ENCODE data around the gene USH2A.
"Not testable (repeated sequence)": the region's sequence is repeated elsewhere in the genome, so short reads cannot be mapped to it uniquely, and the experiment has no call there.

USH2A gene

GRCh38 chr1:216200941-216201340, 222.3 kb downstream of the USH2A start:
- no peak for DNase-seq (ENCODE audit: low spot score)

- DNase-seq (ENCODE audit: low spot score): no peak
Observed at GRCh38 chr1:216194721-216195120, 228.5 kb downstream of the USH2A start.

- no peak for DNase-seq (ENCODE audit: low spot score)
Observed at GRCh38 chr1:216193839-216194443, 229.3 kb downstream of the USH2A start.

- no peak for DNase-seq (ENCODE audit: low spot score)
Observed at GRCh38 chr1:216190438-216190837, 232.8 kb downstream of the USH2A start.

- DNase-seq (ENCODE audit: low spot score): no peak
Observed at GRCh38 chr1:216186816-216187215, 236.4 kb downstream of the USH2A start.

- no peak for DNase-seq (ENCODE audit: low spot score)
Observed at GRCh38 chr1:216186141-216186540, 237.1 kb downstream of the USH2A start.

GRCh38 chr1:216184126-216184680, 239.0 kb downstream of the USH2A start:
- no peak for DNase-seq (ENCODE audit: low spot score)

GRCh38 chr1:216183454-216183853, 239.8 kb downstream of the USH2A start:
- DNase-seq (ENCODE audit: low spot score): no peak

- no peak for DNase-seq (ENCODE audit: low spot score)
Observed at GRCh38 chr1:216183007-216183406, 240.2 kb downstream of the USH2A start.

- DNase-seq (ENCODE audit: low spot score): no peak
Observed at GRCh38 chr1:216181590-216181989, 241.7 kb downstream of the USH2A start.

- DNase-seq (ENCODE audit: low spot score): no peak
Observed at GRCh38 chr1:216178281-216178680, 245.0 kb downstream of the USH2A start.

- DNase-seq (ENCODE audit: low spot score): no peak
Observed at GRCh38 chr1:216176970-216177369, 246.3 kb downstream of the USH2A start.

- no peak for DNase-seq (ENCODE audit: low spot score)
Observed at GRCh38 chr1:216175714-216176113, 247.5 kb downstream of the USH2A start.

- no peak for DNase-seq (ENCODE audit: low spot score)
Observed at GRCh38 chr1:216173376-216173995, 249.8 kb downstream of the USH2A start.

- DNase-seq (ENCODE audit: low spot score): no peak
Observed at GRCh38 chr1:216169351-216169750, 253.9 kb downstream of the USH2A start.

GRCh38 chr1:216168546-216168945, 254.7 kb downstream of the USH2A start:
- DNase-seq (ENCODE audit: low spot score): no peak

- DNase-seq (ENCODE audit: low spot score): no peak
Observed at GRCh38 chr1:216154063-216154462, 269.2 kb downstream of the USH2A start.

GRCh38 chr1:216153130-216153529, 270.1 kb downstream of the USH2A start:
- DNase-seq (ENCODE audit: low spot score): no peak

- not testable (repeated sequence) for DNase-seq (ENCODE audit: low spot score)
Observed at GRCh38 chr1:216145451-216146018, 277.7 kb downstream of the USH2A start.

GRCh38 chr1:216144661-216145450, 278.4 kb downstream of the USH2A start:
- DNase-seq (ENCODE audit: low spot score): no peak

GRCh38 chr1:216142921-216143320, 280.3 kb downstream of the USH2A start:
- DNase-seq (ENCODE audit: low spot score): no peak

GRCh38 chr1:216140730-216141524, 282.3 kb downstream of the USH2A start:
- DNase-seq (ENCODE audit: low spot score): no peak
